Memory B cell (primary cell): Measurements from ENCODE around the gene SLC16A14.

Experiments used
- ATAC-seq: fragments of 150-1000 bp; cut with Tn5 transposase; 2 replicates; pipeline ENCODE4 v1.10.0; 2021; ENCODE audit warnings: low read depth, mild to moderate bottlenecking, moderate library complexity
- DNase-seq, 2 donors: peaks; one replicate each; pipeline ENCODE4 v3.0.0; 2022; ENCODE audit warnings: low spot score in 2 of 2
- H3K27ac Mint-ChIP-seq: one replicate; pipeline ENCODE4 v1.8.0; 2022; ENCODE audit warnings: mild to moderate bottlenecking, moderate library complexity, mixed read lengths
- H3K27me3 Mint-ChIP-seq: one replicate; pipeline ENCODE4 v1.8.0; 2022; ENCODE audit warnings: mixed read lengths
- H3K36me3 Mint-ChIP-seq: one replicate; pipeline ENCODE4 v1.8.0; 2022; ENCODE audit warnings: mild to moderate bottlenecking, mixed read lengths
- H3K4me1 Mint-ChIP-seq: one replicate; pipeline ENCODE4 v1.8.0; 2022; ENCODE audit warnings: mixed read lengths
- H3K4me3 Mint-ChIP-seq: one replicate; pipeline ENCODE4 v1.8.0; 2022; ENCODE audit warnings: mild to moderate bottlenecking, moderate library complexity, mixed read lengths
- H3K9me3 Mint-ChIP-seq: one replicate; pipeline ENCODE4 v1.8.0; 2022; ENCODE audit warnings: mixed read lengths

The SLC16A14 gene

DNA sequence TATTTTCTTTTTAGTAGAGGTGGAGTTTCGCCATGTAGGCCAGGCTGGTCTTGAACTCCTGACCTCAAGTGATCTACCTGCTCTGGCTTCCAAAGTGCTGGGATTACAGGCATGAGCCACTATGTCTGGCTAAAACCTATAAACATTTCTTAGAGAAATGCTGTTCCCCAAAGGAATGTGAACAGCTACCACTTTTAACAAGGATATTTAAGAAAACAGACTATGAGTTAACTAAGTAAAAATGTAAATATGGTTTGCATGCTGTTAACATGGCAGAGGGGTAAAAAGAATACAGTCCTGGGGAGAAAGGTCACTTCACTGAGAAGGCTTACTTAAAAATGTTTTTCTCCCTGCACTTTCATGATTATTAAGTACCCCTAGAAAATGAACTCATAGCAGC lies 57.1 kb downstream of the SLC16A14 start:
- no peak overlapping the region for H3K27ac Mint-ChIP-seq

DNA sequence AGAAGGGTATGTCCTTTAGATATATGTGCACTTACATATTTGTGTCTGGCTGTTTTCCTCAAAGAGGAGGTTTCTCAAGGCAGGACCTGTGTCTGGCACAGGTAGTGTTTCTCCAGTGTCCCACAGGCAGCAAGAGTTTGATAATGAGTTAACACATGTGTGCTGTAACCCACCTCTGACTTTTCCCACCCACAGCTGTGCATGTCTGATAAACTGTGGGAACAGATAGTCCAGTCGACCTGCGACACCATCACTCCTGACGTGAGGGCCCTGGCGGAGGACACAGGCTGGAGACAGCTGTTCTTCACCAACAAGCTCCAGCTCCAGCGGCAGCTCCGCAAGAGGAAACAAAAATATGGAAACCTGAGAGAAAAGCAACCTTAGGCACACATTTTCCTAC lies 58.2 kb downstream of the SLC16A14 start:
- ATAC-seq (no peak), DNase-seq (no peak)
- peaks cover 1% of the 10 kb centered on the region for H3K9me3 Mint-ChIP-seq
- peaks cover 3% of the 10 kb centered on the region for H3K4me1 Mint-ChIP-seq
- H3K27ac Mint-ChIP-seq: no peak overlapping the region
- H3K27me3 Mint-ChIP-seq: no peaks in the 10 kb centered on the region
- no peaks in the 10 kb centered on the region for H3K36me3 Mint-ChIP-seq
- H3K4me3 Mint-ChIP-seq: no peak overlapping the region

More for the DNA sequence above, 57.1 kb downstream of the SLC16A14 start:
- ATAC-seq: no peak
- Mint-ChIP-seq H3K27me3 (no peaks in the 10 kb centered on the region), H3K4me1 (peaks cover 3% of the 10 kb centered on the region), H3K36me3 (no peaks in the 10 kb centered on the region), H3K9me3 (peaks cover 5% of the 10 kb centered on the region), H3K4me3 (no peak overlapping the region)
- DNase-seq: no peak

- no peaks in the 10 kb centered on the region for H3K36me3 Mint-ChIP-seq
- H3K4me3 Mint-ChIP-seq: no peak overlapping the region
- no peak for DNase-seq
- no peak for ATAC-seq
- H3K27ac Mint-ChIP-seq: no peak overlapping the region
- H3K27me3 Mint-ChIP-seq: no peaks in the 10 kb centered on the region
- peaks cover 3% of the 10 kb centered on the region for H3K4me1 Mint-ChIP-seq
- no peaks in the 10 kb centered on the region for H3K9me3 Mint-ChIP-seq
These were observed 60.0 kb downstream of the SLC16A14 start for GRCh38 chr2:230008708-230009066.

DNA sequence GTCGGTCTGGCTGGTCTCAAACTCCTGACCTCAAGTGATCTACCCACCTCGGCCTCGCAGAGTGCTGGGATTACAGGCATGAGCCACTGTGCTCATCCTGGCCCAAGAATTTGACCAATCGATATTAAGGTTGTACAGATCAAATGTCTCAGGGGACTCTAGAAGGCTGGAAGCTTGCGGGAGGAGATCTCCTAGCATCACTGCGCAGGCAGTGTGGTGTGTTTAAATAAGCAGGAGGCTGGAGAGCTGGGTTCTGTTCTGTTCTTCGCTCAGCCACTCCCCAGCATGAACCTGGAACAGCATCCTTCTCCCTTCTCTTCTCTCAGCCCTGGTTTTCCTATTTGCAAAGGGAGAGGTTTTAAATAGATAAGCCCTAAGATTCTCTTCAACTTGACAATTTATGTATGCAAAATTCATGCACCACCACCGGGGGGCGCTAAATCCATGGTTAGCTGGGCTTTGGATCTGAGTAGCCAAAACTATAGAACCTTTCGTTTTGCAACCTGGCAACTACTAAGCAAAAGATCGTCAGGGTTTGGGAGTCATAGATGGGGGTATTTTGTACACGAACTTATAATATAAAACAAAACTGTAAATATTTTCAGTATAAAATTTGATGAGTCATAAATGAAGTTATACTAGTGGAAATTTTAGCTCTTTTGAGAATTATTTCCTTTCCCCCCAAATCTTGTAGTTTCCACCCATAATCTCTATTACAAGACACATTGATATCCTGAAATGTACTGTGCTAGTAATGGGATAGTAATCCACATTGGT lies 60.6 kb downstream of the SLC16A14 start:
- Mint-ChIP-seq H3K9me3 (no peaks in the 10 kb centered on the region), H3K36me3 (no peaks in the 10 kb centered on the region), H3K4me1 (peaks cover 3% of the 10 kb centered on the region), H3K27me3 (no peaks in the 10 kb centered on the region), H3K27ac (no peak overlapping the region), H3K4me3 (no peak overlapping the region)
- ATAC-seq (peak; percentile 59), DNase-seq (peak; percentile 73 to 79)

GRCh38 chr2:230000118-230000841 lies 68.4 kb downstream of the SLC16A14 start:
- ATAC-seq (peak; percentile 91), DNase-seq (no peak)

DNA sequence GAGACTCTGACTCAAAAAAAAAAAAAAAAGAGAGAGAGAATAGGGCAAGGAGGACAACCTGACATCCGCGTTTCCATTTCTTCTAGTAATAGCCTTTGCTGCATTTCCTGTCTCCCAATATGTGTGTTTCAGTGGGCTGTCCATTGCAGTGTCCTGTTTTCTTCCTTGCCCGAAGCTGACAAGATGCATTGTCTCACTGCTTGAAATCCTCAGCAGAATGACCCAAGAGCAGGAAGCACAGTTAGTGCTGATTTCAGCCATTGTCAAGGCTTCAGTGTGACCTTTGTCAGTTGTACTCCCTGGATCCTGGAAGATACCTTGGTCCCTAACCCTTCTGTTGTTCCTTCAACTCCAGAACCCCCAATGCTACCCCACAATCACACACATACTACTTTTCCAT lies 71.2 kb downstream of the SLC16A14 start:
- peaks cover 8% of the 10 kb centered on the region for H3K4me1 Mint-ChIP-seq
- no peaks in the 10 kb centered on the region for H3K9me3 Mint-ChIP-seq
- H3K27me3 Mint-ChIP-seq: no peaks in the 10 kb centered on the region
- peaks cover 3% of the 10 kb centered on the region for H3K36me3 Mint-ChIP-seq
- DNase-seq: no peak
- ATAC-seq: no peak
- no peak overlapping the region for H3K27ac Mint-ChIP-seq
- H3K4me3 Mint-ChIP-seq: no peak overlapping the region

More at GRCh38 chr2:230000118-230000841, 68.4 kb downstream of the SLC16A14 start:
- Mint-ChIP-seq H3K4me3 (peak overlapping the region; percentile 84), H3K27me3 (no peaks in the 10 kb centered on the region), H3K4me1 (peaks cover 8% of the 10 kb centered on the region), H3K36me3 (no peaks in the 10 kb centered on the region), H3K9me3 (no peaks in the 10 kb centered on the region), H3K27ac (peak overlapping the region; percentile 85)

DNA sequence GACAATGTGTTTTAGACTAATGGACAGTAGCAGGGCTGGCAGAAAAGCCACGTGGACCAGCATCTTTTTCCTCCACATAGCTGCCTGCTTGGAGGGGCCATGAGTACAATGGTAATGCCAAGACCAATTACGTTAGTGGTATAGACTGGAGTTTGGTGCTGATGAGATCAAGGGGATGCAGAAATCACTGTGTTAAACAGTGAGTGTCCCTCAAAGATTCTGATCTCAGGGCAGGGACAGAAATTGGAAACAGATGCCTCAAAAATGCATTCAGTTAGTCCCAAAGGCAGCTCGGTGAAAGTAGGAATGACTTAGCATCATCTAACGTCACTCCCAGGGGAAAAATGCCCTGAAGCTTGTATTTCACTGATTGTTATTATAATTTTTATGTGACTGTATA lies 72.4 kb downstream of the SLC16A14 start:
- Mint-ChIP-seq H3K4me3 (no peak overlapping the region), H3K4me1 (peaks cover 8% of the 10 kb centered on the region), H3K27ac (no peak overlapping the region), H3K36me3 (peaks cover 5% of the 10 kb centered on the region), H3K9me3 (peaks cover 4% of the 10 kb centered on the region), H3K27me3 (peaks cover 2% of the 10 kb centered on the region)
- no peak for DNase-seq
- ATAC-seq: no peak

- Mint-ChIP-seq H3K27me3 (peaks cover 2% of the 10 kb centered on the region), H3K9me3 (peaks cover 4% of the 10 kb centered on the region), H3K36me3 (peaks cover 5% of the 10 kb centered on the region), H3K4me3 (no peak overlapping the region), H3K27ac (no peak overlapping the region), H3K4me1 (peaks cover 2% of the 10 kb centered on the region)
- no peak for DNase-seq
- ATAC-seq: no peak
These were observed 75.5 kb downstream of the SLC16A14 start for GRCh38 chr2:229993236-229993635.
